Activated T-helper 1 cell treated with anti-CD3 and anti-CD28 coated beads, Interleukin-2, amount 50 U/mL, for 16 hours (primary cell): Measurements from ENCODE around the gene GRIP1.

Source experiments
- DNase-seq, 2 donors: peaks; one replicate each; pipeline ENCODE4 v3.0.0-alpha.2; 2020; ENCODE audit warnings: low read depth in 1 of 2, low spot score in 1 of 2

GRIP1 gene

DNA sequence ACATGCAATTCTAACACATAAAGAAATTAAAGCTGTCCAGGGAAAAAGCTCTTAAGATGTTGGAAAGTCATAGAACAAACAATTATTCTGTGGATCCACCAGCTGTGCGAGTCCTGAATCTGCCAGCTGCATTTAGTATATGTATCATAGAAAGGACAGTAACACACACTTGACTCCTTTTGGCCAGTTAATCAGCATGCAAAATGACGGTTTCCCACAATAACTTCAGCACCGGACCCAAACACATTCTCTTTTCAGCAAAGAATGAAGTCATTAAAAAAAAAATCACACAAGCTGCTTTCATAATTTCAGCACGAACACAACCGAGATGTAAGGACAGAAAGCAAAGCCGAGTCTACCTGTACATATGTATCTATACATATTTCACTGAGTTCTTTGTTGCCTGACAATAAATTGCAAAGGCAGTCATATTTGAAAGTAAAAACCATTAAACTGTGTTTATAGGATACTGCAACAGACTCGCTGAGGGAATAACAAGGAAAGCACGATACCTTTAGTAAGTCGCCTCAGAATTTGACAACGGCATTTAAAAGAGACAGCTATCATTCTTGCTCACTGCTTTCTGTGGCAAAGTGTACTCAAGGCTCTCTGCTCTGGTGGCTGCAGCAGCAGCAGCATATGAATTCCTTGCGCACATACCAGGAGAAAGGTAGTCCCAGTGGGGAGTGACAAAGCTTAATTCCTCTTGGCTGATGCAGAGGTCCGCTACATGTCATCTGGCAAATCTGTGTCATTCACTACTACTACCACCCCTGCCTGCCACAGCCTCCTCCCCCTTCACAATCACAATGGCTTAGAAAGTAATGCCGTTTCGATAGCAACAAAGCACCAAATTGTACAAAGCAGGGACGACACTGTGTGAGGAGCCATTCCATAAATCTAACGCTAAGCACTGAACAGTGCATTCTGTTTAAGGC lies at the start of gene GRIP1:
Gene GRIP1, minus strand, starts transcription at position 739 of the 938 bp plus-strand sequence. Its CDS starts 172 bp downstream, at position 567.
- no peak for DNase-seq

DNA sequence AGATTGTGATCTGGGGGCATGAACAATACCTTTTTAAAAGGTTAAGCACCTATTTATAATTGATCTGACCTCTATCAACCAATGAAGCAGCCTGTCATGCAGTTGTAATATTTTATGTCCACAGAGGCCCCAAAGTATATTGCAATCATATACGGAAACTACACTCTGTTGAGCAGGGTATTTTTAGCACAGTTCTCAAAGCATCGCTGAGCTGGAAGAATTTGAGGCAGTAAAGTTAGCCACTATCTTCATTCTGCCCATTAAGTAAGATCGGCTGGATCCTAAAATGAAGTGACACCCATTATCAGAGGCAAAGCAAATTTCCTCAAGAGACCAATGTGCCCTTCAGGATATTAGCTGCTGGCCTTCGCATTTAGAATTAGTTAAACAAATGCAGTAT lies 47.7 kb upstream of the GRIP1 start:
- no peak for DNase-seq

- DNase-seq: no peak
Observed at GRCh38 chr12:66725031-66725430, 46.2 kb upstream of the GRIP1 start.

DNA sequence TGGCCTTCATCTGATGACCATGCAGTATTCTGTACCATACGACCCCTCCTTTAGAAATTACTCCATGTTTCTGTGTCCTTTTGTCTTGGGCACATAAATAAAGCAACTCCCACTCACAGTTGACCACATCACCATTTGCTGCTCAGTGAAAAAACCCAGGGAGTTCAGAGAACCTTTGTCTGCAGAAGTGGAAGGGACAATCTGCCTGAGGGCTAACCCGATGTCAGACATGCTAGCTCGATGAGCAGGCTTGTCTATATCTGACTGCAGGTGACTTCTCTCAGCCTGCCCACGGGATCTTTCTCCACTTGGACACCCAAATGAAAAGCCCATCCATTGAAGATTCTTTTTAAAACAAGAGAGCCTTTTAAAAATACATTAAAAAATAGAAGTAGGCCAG lies 45.7 kb upstream of the GRIP1 start:
- DNase-seq: no peak

GRCh38 chr12:66724026-66724425 lies 45.1 kb upstream of the GRIP1 start:
- DNase-seq: no peak

GRCh38 chr12:66719862-66720261 lies 41.0 kb upstream of the GRIP1 start:
- DNase-seq: no peak

GRCh38 chr12:66717036-66717673 lies 38.3 kb upstream of the GRIP1 start:
- DNase-seq: no peak

GRCh38 chr12:66716522-66716921 lies 37.6 kb upstream of the GRIP1 start:
- DNase-seq: no peak

DNA sequence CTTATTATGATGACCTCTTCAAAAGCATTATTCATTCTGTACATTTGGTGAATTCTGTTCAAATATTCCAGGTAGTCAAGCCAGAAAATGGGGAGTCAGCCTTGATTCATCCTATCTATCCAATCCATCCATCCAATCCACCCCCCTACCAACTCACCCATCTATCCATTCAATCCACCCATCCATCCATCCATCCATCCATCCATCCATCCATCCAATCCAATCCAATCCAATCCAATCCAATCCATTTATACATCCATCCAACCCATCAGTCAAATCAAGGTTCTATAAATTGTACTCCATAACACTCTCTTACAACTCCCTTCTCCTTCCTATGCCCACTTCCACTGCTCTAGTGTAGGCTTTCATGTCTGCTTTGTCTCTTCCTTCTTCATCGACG lies 35.8 kb upstream of the GRIP1 start:
- DNase-seq: no peak

DNA sequence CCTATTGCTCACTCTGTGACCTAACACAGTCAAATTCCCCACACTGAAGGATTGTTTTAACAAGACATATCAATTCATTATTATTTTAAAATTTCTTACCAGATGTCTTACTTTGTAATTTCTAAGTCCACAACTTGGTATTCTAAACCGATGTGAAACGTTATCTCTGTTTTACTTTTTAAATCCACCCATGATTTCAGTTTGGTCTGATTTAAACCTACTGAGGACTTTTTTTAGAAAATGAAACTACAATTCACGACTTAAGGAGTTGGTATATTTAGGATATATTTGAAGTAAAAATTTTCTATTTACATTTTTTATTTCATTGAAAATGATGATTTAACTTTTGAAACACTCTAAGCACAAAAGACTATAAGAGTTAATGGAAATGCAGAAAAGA lies 35.1 kb upstream of the GRIP1 start:
- no peak for DNase-seq

GRCh38 chr12:66709893-66710292 lies 31.0 kb upstream of the GRIP1 start:
- no peak for DNase-seq

- DNase-seq: no peak
Observed at GRCh38 chr12:66709457-66709773, 30.5 kb upstream of the GRIP1 start.

DNA sequence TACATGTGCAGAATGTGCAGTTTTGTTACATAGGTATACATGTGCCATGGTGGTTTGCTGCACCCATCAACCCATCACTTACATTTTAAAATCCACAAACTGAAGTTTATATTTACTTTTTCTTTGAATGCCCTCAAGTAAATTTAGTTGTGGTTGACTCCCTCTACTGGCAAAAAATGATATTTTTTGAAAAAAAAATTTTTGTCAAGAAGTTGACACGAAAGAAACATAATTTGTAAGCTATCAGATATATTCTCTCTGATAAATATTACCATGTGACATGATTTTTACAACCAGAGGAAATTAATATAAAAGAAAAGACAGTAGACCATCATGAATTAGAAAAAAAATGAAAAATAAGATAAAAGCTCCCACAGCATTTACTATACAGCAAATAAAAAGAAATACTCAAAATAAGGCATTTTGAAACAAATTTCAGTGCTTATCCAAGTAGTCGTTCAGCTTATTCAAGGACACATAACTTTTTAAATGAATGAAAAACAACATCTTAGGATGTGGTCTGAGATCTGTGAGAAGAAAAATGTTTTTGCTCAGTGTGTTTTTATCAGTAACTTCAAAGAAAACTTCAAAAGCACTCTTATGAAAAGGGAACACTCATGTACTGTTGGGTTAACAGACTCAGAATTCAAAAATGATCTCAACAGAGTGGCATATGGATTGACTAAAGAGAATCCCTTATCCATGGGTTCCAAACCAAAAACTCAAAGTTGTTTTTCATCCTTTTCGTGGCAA lies 30.0 kb upstream of the GRIP1 start:
- no peak for DNase-seq

- DNase-seq: no peak
Observed at GRCh38 chr12:66707002-66707697, 28.3 kb upstream of the GRIP1 start.

GRCh38 chr12:66699738-66700482 lies 21.0 kb upstream of the GRIP1 start:
- DNase-seq: no peak

DNA sequence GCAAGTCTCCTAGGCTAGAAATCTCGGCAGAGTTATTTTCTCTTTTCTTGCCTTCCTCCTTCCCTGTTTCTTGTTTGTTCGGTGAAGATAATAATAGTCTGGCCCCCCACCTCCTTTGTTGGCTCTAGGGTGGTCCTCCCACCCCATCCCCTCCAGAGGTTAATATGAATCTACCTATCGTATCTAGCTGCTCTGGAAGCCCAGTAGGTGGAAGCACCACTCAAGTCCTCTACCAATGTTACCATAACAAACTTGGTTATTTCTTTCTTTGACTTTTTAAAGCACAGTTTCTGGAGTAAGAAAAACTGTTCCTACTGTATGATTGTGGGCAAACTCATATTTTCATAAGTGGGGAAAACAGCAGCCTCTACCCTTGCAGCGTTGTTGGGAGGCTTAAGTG lies 19.7 kb upstream of the GRIP1 start:
- DNase-seq: no peak

DNA sequence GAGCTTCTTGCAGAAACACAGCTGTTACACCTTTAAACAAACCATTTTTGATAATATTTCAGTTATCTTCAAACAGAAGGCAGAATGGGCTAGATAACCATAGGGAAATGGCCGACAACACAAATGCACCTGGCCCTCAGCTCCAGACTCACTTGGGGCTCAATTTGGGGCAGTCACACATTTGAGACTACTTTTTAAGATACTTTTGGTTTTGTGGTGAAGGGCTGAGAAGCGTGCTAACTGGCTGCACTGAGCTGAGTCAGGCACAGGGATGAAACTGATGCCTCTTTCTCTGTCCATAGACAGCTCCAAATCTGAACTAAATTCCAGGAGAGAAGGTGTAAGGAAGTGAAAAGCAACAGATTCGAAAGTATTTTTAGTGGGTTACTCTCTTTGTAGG lies 18.5 kb upstream of the GRIP1 start:
- no peak for DNase-seq

- DNase-seq: no peak
Observed at GRCh38 chr12:66694666-66695613, 16.1 kb upstream of the GRIP1 start.

DNA sequence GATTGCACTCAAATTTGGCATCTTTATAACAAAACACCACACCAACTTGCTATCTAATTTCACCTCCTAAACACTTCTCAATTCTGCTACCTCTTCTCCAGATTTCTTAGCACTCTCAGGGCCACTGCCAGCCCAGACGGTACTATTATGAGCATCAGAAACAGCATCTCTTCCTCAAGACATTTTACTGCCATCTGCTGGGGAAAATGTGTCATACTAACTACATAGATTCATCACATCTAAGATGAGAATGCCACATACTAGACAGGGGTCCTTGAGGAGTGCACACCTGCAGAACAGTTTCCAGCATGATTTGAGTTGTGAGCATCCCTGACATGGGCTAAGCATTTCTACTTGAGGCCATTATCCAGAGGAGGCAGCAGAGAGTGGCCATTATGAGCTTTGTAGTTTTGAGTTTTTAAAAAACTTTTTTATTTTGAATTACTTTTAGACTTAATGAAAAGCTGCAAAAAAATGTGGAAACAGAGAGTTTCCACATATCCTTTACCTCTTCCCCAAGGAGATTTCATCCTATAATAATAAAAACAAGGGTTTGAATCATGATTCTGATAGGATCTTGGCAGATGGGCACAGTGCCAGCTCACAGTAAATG lies 15.1 kb upstream of the GRIP1 start:
- no peak for DNase-seq
